K562 (cell line): ENCODE measurements around the gene CYP11A1. TPM values are rescaled to one million over a fixed set of nuclear protein-coding genes. Genes with fewer than 3 reads are reported as not detected.

Source experiments
- DDX20 ChIP-seq: fragments of 450-650 bp; IDR thresholded peaks from 2 replicates; pipeline ENCODE4 v1.6.1; 2016; ENCODE audit warnings: missing genetic modification characterization, low read depth, mild to moderate bottlenecking, missing compliant biosample characterization, moderate library complexity
- HSF4 ChIP-seq: fragments of 250-450 bp; sonication (Bioruptor Pico); IDR thresholded peaks from 2 replicates; pipeline ENCODE4 v2.1.2; 2022; ENCODE audit warnings: mild to moderate bottlenecking, moderate library complexity, borderline replicate concordance
- LARP7 ChIP-seq: fragments of 450-650 bp; IDR thresholded peaks from 2 replicates; pipeline ENCODE4 v1.6.1; 2016
- RAD51 ChIP-seq: fragments of 450-650 bp; IDR thresholded peaks from 2 replicates; pipeline ENCODE4 v1.7.1; 2016; ENCODE audit warnings: low read depth, mild to moderate bottlenecking, borderline replicate concordance
- U2AF2 ChIP-seq: fragments of 200-400 bp; formaldehyde crosslinking; optimal IDR thresholded peaks from 2 replicates; pipeline ENCODE3; 2017; ENCODE audit warnings: low read depth, mild to moderate bottlenecking, low read length
- XRCC4 ChIP-seq: IDR thresholded peaks from one replicate; pipeline ENCODE4 v1.6.1; 2011; ENCODE audit not compliant: insufficient read depth, insufficient read length; ENCODE audit errors: extremely low read depth
- ZNF24 ChIP-seq: fragments of 450-650 bp; IDR thresholded peaks from 2 replicates; pipeline ENCODE4 v1.6.1; 2016
- ZNF76 ChIP-seq: fragments of 250-450 bp; sonication (Bioruptor Pico); IDR thresholded peaks from 2 replicates; pipeline ENCODE4 v1.4.0; 2020; ENCODE audit warnings: mild to moderate bottlenecking, moderate library complexity, borderline replicate concordance
- polyA plus RNA-seq, 8 experiments: library from polyadenylated mRNA; depleted of rRNA in 4 of 8; stranded (reverse) in 5 of 8; unstranded in 3 of 8; fragments of >200 nt; fragmentation: Nextera tagmentation in 2 of 8; fragmentation: Illumina TruSeq in 1 of 8; extraction: Ambion mirVana in 2 of 8; extraction: Trizol in 1 of 8; gene quantifications; 2 replicates each; pipeline versions ENCODE4 v1.2.1 to v1.2.3, GENCODE V29; 2011 to 2014; ENCODE audit warnings: inconsistent platforms in 1 of 8, missing spikeins in 1 of 8
- total RNA-seq, 7 experiments: library from RNA; depleted of rRNA in 6 of 7; stranded (reverse); fragments of >200 nt in 6 of 7; fragmentation: Illumina TruSeq in 2 of 7; extraction: Trizol in 2 of 7; gene quantifications; 2 replicates each; pipeline versions ENCODE4 v1.2.1 to v1.2.3, GENCODE V29; 2011 to 2021; ENCODE audit warnings: low replicate concordance in 1 of 7
- TF ChIP-seq, protein P1 (sequence below): sonication (generic); formaldehyde crosslinking; IDR thresholded peaks from 2 replicates; pipeline ENCODE4 v1.8.0; 2022; ENCODE audit warnings: mild to moderate bottlenecking, missing genetic modification reagents
- TF ChIP-seq, protein P2 (sequence below), 2 experiments: IDR thresholded peaks; 2 replicates each; pipeline ENCODE4 v1.6.1; 2011; ENCODE audit warnings: borderline replicate concordance in 1 of 2, control low read depth in 1 of 2, low read depth in 1 of 2, low read length in 1 of 2, mild to moderate bottlenecking in 1 of 2, mixed read lengths in 1 of 2, moderate library complexity in 1 of 2; ENCODE audit not compliant: insufficient read depth in 1 of 2, insufficient read length in 1 of 2, poor library complexity in 1 of 2, severe bottlenecking in 1 of 2; ENCODE audit errors: extremely low read depth in 1 of 2
- TF ChIP-seq, protein P3 (sequence below), 2 experiments: fragments of 450-650 bp in 1 of 2; sonication (generic) in 1 of 2; formaldehyde crosslinking in 1 of 2; IDR thresholded peaks; 2 replicates each; pipeline versions ENCODE4 v1.7.1 to v1.9.0; 2016 to 2022; ENCODE audit warnings: inconsistent platforms in 1 of 2, mild to moderate bottlenecking in 1 of 2, missing genetic modification reagents in 1 of 2
- TF ChIP-seq, protein P4 (sequence below), 2 experiments: fragments of 450-650 bp; IDR thresholded peaks; 2 replicates each; pipeline ENCODE4 v1.6.1; 2018; ENCODE audit warnings: mild to moderate bottlenecking in 2 of 2, low read depth in 1 of 2; ENCODE audit not compliant: partially characterized antibody in 2 of 2

CYP11A1 gene
- total and polyA plus RNA-seq, 9 of the 15 experiments (the other 6 are each of a cell fraction or from before 2014, with no cell fraction given) = 0.06 to 0.24 (median 0.10) TPM; not detected in 4

DNA sequence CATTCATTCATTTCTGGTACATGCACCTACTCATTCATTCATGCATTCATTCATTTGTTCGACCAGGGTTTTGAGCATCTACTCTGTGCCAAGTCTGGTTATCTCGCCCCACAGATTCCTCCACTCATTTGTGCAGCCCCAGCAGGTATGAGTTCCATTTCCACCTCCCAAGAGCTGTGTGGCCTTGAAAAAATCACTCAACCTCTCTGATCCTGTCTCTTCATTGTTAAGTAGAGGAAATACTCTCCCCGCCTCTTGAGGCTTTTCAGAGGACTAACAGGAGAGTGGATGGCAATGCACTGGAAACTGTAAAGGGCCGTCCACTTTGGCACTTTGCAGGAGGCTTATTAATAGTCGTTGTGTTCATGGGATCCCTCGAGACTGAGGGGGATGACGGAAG lies 61.8 kb downstream of the CYP11A1 start (continued):
- TF ChIP-seq ZNF76 (CRISPR knock-in tag) (no peak), XRCC4 (no peak), DDX20 (tag) (no peak), HSF4 (no peak), U2AF2 (no peak), RAD51 (no peak), ZNF24 (peak; percentile 40; the same call in 1 of the 2 replicates), LARP7 (no peak)
- TF ChIP-seq, protein P1, sequence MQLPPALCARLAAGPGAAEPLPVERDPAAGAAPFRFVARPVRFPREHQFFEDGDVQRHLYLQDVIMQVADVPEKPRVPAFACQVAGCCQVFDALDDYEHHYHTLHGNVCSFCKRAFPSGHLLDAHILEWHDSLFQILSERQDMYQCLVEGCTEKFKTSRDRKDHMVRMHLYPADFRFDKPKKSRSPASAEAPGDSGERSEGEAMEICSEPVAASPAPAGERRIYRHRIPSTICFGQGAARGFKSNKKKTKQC (CRISPR knock-in tag) = no peak
- TF ChIP-seq, protein P2, sequence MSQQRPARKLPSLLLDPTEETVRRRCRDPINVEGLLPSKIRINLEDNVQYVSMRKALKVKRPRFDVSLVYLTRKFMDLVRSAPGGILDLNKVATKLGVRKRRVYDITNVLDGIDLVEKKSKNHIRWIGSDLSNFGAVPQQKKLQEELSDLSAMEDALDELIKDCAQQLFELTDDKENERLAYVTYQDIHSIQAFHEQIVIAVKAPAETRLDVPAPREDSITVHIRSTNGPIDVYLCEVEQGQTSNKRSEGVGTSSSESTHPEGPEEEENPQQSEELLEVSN (IDR thresholded peaks at IDR 0.05; ENCODE audit: borderline replicate concordance in 1 of 2, extremely low read depth in 1 of 2, insufficient read depth in 1 of 2, insufficient read length in 1 of 2, low read depth in 1 of 2, low read length in 1 of 2, poor library complexity in 1 of 2, severe bottlenecking in 1 of 2) = no peak
- TF ChIP-seq, protein P3, sequence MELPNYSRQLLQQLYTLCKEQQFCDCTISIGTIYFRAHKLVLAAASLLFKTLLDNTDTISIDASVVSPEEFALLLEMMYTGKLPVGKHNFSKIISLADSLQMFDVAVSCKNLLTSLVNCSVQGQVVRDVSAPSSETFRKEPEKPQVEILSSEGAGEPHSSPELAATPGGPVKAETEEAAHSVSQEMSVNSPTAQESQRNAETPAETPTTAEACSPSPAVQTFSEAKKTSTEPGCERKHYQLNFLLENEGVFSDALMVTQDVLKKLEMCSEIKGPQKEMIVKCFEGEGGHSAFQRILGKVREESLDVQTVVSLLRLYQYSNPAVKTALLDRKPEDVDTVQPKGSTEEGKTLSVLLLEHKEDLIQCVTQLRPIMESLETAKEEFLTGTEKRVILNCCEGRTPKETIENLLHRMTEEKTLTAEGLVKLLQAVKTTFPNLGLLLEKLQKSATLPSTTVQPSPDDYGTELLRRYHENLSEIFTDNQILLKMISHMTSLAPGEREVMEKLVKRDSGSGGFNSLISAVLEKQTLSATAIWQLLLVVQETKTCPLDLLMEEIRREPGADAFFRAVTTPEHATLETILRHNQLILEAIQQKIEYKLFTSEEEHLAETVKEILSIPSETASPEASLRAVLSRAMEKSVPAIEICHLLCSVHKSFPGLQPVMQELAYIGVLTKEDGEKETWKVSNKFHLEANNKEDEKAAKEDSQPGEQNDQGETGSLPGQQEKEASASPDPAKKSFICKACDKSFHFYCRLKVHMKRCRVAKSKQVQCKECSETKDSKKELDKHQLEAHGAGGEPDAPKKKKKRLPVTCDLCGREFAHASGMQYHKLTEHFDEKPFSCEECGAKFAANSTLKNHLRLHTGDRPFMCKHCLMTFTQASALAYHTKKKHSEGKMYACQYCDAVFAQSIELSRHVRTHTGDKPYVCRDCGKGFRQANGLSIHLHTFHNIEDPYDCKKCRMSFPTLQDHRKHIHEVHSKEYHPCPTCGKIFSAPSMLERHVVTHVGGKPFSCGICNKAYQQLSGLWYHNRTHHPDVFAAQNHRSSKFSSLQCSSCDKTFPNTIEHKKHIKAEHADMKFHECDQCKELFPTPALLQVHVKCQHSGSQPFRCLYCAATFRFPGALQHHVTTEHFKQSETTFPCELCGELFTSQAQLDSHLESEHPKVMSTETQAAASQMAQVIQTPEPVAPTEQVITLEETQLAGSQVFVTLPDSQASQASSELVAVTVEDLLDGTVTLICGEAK (IDR thresholded peaks at IDR 0.05) = no peak
- TF ChIP-seq, protein P3 (CRISPR knock-in tag; IDR thresholded peaks at IDR 0.05) = no peak
- TF ChIP-seq, protein P4, sequence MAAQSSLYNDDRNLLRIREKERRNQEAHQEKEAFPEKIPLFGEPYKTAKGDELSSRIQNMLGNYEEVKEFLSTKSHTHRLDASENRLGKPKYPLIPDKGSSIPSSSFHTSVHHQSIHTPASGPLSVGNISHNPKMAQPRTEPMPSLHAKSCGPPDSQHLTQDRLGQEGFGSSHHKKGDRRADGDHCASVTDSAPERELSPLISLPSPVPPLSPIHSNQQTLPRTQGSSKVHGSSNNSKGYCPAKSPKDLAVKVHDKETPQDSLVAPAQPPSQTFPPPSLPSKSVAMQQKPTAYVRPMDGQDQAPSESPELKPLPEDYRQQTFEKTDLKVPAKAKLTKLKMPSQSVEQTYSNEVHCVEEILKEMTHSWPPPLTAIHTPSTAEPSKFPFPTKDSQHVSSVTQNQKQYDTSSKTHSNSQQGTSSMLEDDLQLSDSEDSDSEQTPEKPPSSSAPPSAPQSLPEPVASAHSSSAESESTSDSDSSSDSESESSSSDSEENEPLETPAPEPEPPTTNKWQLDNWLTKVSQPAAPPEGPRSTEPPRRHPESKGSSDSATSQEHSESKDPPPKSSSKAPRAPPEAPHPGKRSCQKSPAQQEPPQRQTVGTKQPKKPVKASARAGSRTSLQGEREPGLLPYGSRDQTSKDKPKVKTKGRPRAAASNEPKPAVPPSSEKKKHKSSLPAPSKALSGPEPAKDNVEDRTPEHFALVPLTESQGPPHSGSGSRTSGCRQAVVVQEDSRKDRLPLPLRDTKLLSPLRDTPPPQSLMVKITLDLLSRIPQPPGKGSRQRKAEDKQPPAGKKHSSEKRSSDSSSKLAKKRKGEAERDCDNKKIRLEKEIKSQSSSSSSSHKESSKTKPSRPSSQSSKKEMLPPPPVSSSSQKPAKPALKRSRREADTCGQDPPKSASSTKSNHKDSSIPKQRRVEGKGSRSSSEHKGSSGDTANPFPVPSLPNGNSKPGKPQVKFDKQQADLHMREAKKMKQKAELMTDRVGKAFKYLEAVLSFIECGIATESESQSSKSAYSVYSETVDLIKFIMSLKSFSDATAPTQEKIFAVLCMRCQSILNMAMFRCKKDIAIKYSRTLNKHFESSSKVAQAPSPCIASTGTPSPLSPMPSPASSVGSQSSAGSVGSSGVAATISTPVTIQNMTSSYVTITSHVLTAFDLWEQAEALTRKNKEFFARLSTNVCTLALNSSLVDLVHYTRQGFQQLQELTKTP (IDR thresholded peaks at IDR 0.05; ENCODE audit: low read depth in 1 of 2, partially characterized antibody in 2 of 2) = no peak
